ENCODE data around the gene TUBA8.

- no peak for TF ChIP-seq CTCF (conservative IDR thresholded peaks at IDR 0.05 in 1 of 2, IDR thresholded peaks at IDR 0.05 in 1 of 2; ENCODE audit: low read depth in 1 of 2, low read length in 2 of 2)
- TF ChIP-seq EZH2 (IDR thresholded peaks at IDR 0.05; ENCODE audit: low read length, missing control alignments) = no peak
Measured at GRCh38 chr22:18070041-18070440, 40.6 kb upstream of the TUBA8 start.

All from fibroblast of lung (primary cell).